Prostate gland (tissue), 2 donors: ENCODE results near the gene FGF1. TPM values are rescaled to one million over a fixed set of nuclear protein-coding genes. Genes with fewer than 3 reads are reported as not detected.
A peak's percentile ranks its signal among the peaks of the same experiment; 100 is the strongest.

Experiments
- DNase-seq: peaks from one replicate; pipeline ENCODE4 v3.0.0-alpha.2; 2019; ENCODE audit warnings: low spot score
- H3K27ac ChIP-seq, 2 donors: fragments of 200-600 bp; sonication (generic); 2 replicates each; pipeline ENCODE4 v1.5.1; 2017 to 2019
- H3K27me3 ChIP-seq: fragments of 200-600 bp; sonication (generic); replicated peaks from 2 replicates; pipeline ENCODE4 v1.5.1; 2019; ENCODE audit not compliant: insufficient read depth
- H3K36me3 ChIP-seq, 2 donors: fragments of 200-600 bp; sonication (generic); 1 replicate in 1 of 2; 2 replicates in 1 of 2; pipeline versions ENCODE4 v1.5.1 to v1.8.1; 2017 to 2019
- H3K4me1 ChIP-seq: fragments of 200-600 bp; sonication (generic); replicated peaks from 2 replicates; pipeline ENCODE4 v1.5.1; 2019
- H3K4me3 ChIP-seq, 2 donors: fragments of 200-600 bp; sonication (generic); 2 replicates each; pipeline ENCODE4 v1.5.1; 2017 to 2019
- H3K9me3 ChIP-seq: fragments of 200-600 bp; sonication (generic); 2 replicates; pipeline ENCODE4 v1.5.1; 2017
- POLR2A ChIP-seq: fragments of 450-650 bp; IDR thresholded peaks from one replicate; pipeline ENCODE4 v1.6.1; 2016; ENCODE audit warnings: antibody characterized with exemption, mild to moderate bottlenecking
- POLR2AphosphoS5 ChIP-seq: sonication (generic); formaldehyde crosslinking; IDR thresholded peaks from one replicate; pipeline ENCODE4 v1.6.1; 2017; ENCODE audit warnings: antibody characterized with exemption
- WGBS: methylation state at CpG from one replicate; pipeline ENCODE4 v1.1.5; 2018; 5-methylcytosine and 5-hydroxymethylcytosine counted together
- intact Hi-C: fragments of 100-400 bp; cut with DNase I; formaldehyde crosslinking; loops from one replicate; pipeline ENCODE4 v1.14.2; 2022
- total RNA-seq, 2 donors: library from RNA; depleted of rRNA; stranded (reverse); fragments of >200 nt; gene quantifications; one replicate each; pipeline ENCODE4 v1.1.0, GENCODE V29; 2016
- TF ChIP-seq, protein P1 (sequence below), 4 experiments: fragments of 200-600 bp in 2 of 4; fragments of 450-650 bp in 2 of 4; sonication (generic) in 2 of 4; IDR thresholded peaks; 1 replicate in 3 of 4; 2 replicates in 1 of 4; pipeline ENCODE4 v1.5.1; 2016 to 2019; ENCODE audit warnings: antibody characterized with exemption in 4 of 4, mild to moderate bottlenecking in 2 of 4, moderate library complexity in 2 of 4

The FGF1 gene
- total RNA-seq, 2 donors from 2014 or later = 2.0 to 9.4 TPM

- WGBS = 7% methylated on average over 10 of the region's 10 CpGs
These were observed 41.1 kb downstream of the FGF1 start for GRCh38 chr5:142644640-142645361.

GRCh38 chr5:142644127-142644526 lies 41.8 kb downstream of the FGF1 start:
- no peak for DNase-seq
- Histone ChIP-seq H3K27ac (no peak overlapping the region), H3K4me1 (no peaks in the 10 kb centered on the region), H3K36me3 (no peaks in the 10 kb centered on the region), H3K27me3 (no peaks in the 10 kb centered on the region), H3K9me3 (no peaks in the 10 kb centered on the region), H3K4me3 (no peak overlapping the region)
- intact Hi-C loops = no loop called here
- WGBS = 80% methylated on average over 5 of the region's 5 CpGs
- TF ChIP-seq, protein P1, sequence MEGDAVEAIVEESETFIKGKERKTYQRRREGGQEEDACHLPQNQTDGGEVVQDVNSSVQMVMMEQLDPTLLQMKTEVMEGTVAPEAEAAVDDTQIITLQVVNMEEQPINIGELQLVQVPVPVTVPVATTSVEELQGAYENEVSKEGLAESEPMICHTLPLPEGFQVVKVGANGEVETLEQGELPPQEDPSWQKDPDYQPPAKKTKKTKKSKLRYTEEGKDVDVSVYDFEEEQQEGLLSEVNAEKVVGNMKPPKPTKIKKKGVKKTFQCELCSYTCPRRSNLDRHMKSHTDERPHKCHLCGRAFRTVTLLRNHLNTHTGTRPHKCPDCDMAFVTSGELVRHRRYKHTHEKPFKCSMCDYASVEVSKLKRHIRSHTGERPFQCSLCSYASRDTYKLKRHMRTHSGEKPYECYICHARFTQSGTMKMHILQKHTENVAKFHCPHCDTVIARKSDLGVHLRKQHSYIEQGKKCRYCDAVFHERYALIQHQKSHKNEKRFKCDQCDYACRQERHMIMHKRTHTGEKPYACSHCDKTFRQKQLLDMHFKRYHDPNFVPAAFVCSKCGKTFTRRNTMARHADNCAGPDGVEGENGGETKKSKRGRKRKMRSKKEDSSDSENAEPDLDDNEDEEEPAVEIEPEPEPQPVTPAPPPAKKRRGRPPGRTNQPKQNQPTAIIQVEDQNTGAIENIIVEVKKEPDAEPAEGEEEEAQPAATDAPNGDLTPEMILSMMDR (IDR thresholded peaks at IDR 0.05) = no peak
- TF ChIP-seq POLR2AphosphoS5 = no peak
- TF ChIP-seq POLR2A = no peak

More at GRCh38 chr5:142644640-142645361, 41.1 kb downstream of the FGF1 start:
- Histone ChIP-seq H3K27me3 (no peaks in the 10 kb centered on the region), H3K27ac (no peak overlapping the region), H3K4me1 (no peaks in the 10 kb centered on the region), H3K9me3 (no peaks in the 10 kb centered on the region), H3K36me3 (no peaks in the 10 kb centered on the region), H3K4me3 (no peak overlapping the region)
- TF ChIP-seq, protein P1 (IDR thresholded peaks at IDR 0.05) = no peak
- peak; percentile 37 for TF ChIP-seq POLR2AphosphoS5
- intact Hi-C loops = no loop called here
- peak; percentile 19 for DNase-seq

DNA sequence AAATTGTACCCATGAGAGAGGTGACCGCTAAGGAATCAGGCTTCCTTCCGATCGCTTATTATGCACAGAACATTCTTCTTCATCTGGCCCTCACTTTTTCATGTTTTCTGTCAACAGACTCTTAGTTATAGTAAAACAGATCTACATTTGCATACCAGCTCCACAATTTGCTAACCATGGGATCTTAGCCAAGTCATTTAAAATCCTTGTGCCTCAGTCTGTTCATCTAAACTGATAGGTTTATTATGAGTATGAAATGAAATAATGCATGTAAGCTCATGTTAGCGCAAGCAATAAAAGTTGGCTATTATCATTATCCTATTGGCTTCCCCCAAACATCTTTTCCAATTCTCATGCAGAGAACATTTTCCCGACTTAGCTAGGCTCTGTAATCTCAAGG lies 42.3 kb downstream of the FGF1 start:
- no peaks in the 10 kb centered on the region for H3K4me1 ChIP-seq
- DNase-seq = no peak
- intact Hi-C loops = no loop called here
- 67% methylated on average over 5 of the region's 5 CpGs for WGBS
- TF ChIP-seq POLR2A (no peak), POLR2AphosphoS5 (no peak)
- TF ChIP-seq, protein P1 (IDR thresholded peaks at IDR 0.05) = no peak
- H3K9me3 ChIP-seq = no peaks in the 10 kb centered on the region
- no peak overlapping the region for H3K27ac ChIP-seq
- H3K36me3 ChIP-seq = no peaks in the 10 kb centered on the region
- no peaks in the 10 kb centered on the region for H3K27me3 ChIP-seq
- H3K4me3 ChIP-seq = no peak overlapping the region

GRCh38 chr5:142642427-142642826 lies 43.5 kb downstream of the FGF1 start:
- intact Hi-C loops = no loop called here
- TF ChIP-seq, protein P1 (IDR thresholded peaks at IDR 0.05) = no peak
- no peak for TF ChIP-seq POLR2A
- TF ChIP-seq POLR2AphosphoS5 = no peak
- Histone ChIP-seq H3K4me1 (no peaks in the 10 kb centered on the region), H3K27me3 (no peaks in the 10 kb centered on the region), H3K9me3 (no peaks in the 10 kb centered on the region), H3K27ac (no peak overlapping the region), H3K36me3 (no peaks in the 10 kb centered on the region), H3K4me3 (no peak overlapping the region)
- no peak for DNase-seq
- WGBS = 83% methylated on average over 3 of the region's 3 CpGs

DNA sequence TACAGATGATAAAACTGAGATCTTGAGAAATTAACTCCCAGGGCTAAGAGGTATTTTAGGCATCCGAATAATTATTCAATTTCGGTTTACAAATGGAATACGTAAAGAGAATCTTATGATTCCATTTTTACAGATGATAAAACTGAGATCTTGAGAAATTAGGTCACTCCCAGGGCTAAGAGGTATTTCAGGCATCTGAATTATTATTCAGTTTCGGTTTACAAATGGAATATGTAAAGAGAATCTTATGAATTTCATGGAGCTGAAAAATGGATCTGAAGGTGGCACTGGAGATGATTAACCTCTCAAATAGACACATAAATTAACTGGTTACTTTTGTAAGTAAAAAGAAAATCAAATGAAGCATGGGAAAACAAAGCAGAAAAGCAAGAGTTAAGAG lies 44.2 kb downstream of the FGF1 start:
- no peaks in the 10 kb centered on the region for H3K27me3 ChIP-seq
- no peak for DNase-seq
- H3K27ac ChIP-seq = no peak overlapping the region
- no peak overlapping the region for H3K4me3 ChIP-seq
- no peaks in the 10 kb centered on the region for H3K4me1 ChIP-seq
- intact Hi-C loops = no loop called here
- H3K36me3 ChIP-seq = no peaks in the 10 kb centered on the region
- 86% methylated on average over 4 of the region's 4 CpGs for WGBS
- no peaks in the 10 kb centered on the region for H3K9me3 ChIP-seq
- TF ChIP-seq POLR2A = no peak
- TF ChIP-seq POLR2AphosphoS5 = no peak
- TF ChIP-seq, protein P1 (IDR thresholded peaks at IDR 0.05) = no peak
